ENCODE measurements around the gene CDON. TPM values are rescaled to one million over a fixed set of nuclear protein-coding genes. Genes with fewer than 3 reads are reported as not detected.

CDON gene
- total RNA-seq, 6 donors from 2014 or later = 4.0 to 24.2 (median 13.5) TPM

GRCh38 chr11:125949271-125950177, 113.1 kb downstream of the CDON start:
- WGBS, 2 donors = 90 to 94% methylated on average over 22 of the region's 22 CpGs
- ATAC-seq (ENCODE audit: low FRiP score in 2 of 2) = no peak
- no peak for DNase-seq
- Histone ChIP-seq H3K4me3 (no peak overlapping the region), H3K9me3 (no peaks in the 10 kb centered on the region), H3K27ac (no peak overlapping the region), H3K4me1 (peaks cover 0 to 9% (median 6%) of the 10 kb centered on the region in 4 donors), H3K27me3 (no peaks in the 10 kb centered on the region), H3K36me3 (no peaks in the 10 kb centered on the region)
- no peak for TF ChIP-seq EP300 (IDR thresholded peaks at IDR 0.05)

- WGBS, 2 donors = 77 to 89% methylated on average over 10 to 16 of the region's 23 CpGs
These were observed 114.2 kb downstream of the CDON start for GRCh38 chr11:125948278-125949051.

GRCh38 chr11:125947419-125948277, 115.0 kb downstream of the CDON start:
- ATAC-seq (ENCODE audit: low FRiP score in 2 of 2) = no peak
- DNase-seq = peak in 1 of 2 donors; percentile 76
- H3K4me1 ChIP-seq = peaks cover 0 to 5% (median 1%) of the 10 kb centered on the region in 4 donors
- no peaks in the 10 kb centered on the region for H3K36me3 ChIP-seq
- WGBS, 2 donors = 86 to 100% methylated on average over 3 to 20 of the region's 24 CpGs
- H3K9me3 ChIP-seq = no peaks in the 10 kb centered on the region
- TF ChIP-seq POLR2AphosphoS5 (IDR thresholded peaks at IDR 0.05) (no peak), CTCF (IDR thresholded peaks at IDR 0.05) (no peak), POLR2A (IDR thresholded peaks at IDR 0.05) (no peak), EP300 (IDR thresholded peaks at IDR 0.05) (no peak)
- H3K27ac ChIP-seq = no peak overlapping the region
- no peaks in the 10 kb centered on the region for H3K27me3 ChIP-seq
- no peak overlapping the region for H3K4me3 ChIP-seq

More at GRCh38 chr11:125948278-125949051, 114.2 kb downstream of the CDON start:
- ATAC-seq (ENCODE audit: low FRiP score in 2 of 2) = no peak
- no peak overlapping the region for H3K4me3 ChIP-seq
- H3K27ac ChIP-seq = no peak overlapping the region
- peaks cover 0 to 9% (median 6%) of the 10 kb centered on the region in 4 donors for H3K4me1 ChIP-seq
- H3K36me3 ChIP-seq = no peaks in the 10 kb centered on the region
- H3K9me3 ChIP-seq = no peaks in the 10 kb centered on the region
- no peaks in the 10 kb centered on the region for H3K27me3 ChIP-seq
- TF ChIP-seq POLR2A (IDR thresholded peaks at IDR 0.05) (no peak), POLR2AphosphoS5 (IDR thresholded peaks at IDR 0.05) (no peak), EP300 (IDR thresholded peaks at IDR 0.05) (no peak), CTCF (IDR thresholded peaks at IDR 0.05) (no peak)
- DNase-seq = no peak

GRCh38 chr11:125946712-125947418, 115.8 kb downstream of the CDON start:
- no peaks in the 10 kb centered on the region for H3K9me3 ChIP-seq
- H3K4me1 ChIP-seq = peaks cover 0 to 5% (median 2%) of the 10 kb centered on the region in 4 donors
- H3K4me3 ChIP-seq = no peak overlapping the region
- DNase-seq (no peak), ATAC-seq (ENCODE audit: low FRiP score in 2 of 2) (no peak)
- H3K27ac ChIP-seq = no peak overlapping the region
- H3K36me3 ChIP-seq = no peaks in the 10 kb centered on the region
- H3K27me3 ChIP-seq = no peaks in the 10 kb centered on the region
- WGBS, 2 donors = 92 to 93% methylated on average over 3 to 12 of the region's 14 CpGs
- TF ChIP-seq EP300 (IDR thresholded peaks at IDR 0.05) = no peak
- no peak for TF ChIP-seq CTCF (IDR thresholded peaks at IDR 0.05)
- no peak for TF ChIP-seq POLR2A (IDR thresholded peaks at IDR 0.05)
- TF ChIP-seq POLR2AphosphoS5 (IDR thresholded peaks at IDR 0.05) = no peak
